T-helper 1 cell treated with Interleukin-12 subunit alpha and Interleukin-12 subunit beta and Interleukin-4 antibody, amounts not matched to agents 30 μg/mL and 1 μg/mL, for 36 hours (primary cell): ENCODE data around the gene WDR82.

ENCODE experiments used
- H3K27ac Mint-ChIP-seq: one replicate; pipeline ENCODE4 v1.8.0; 2021; ENCODE audit warnings: mild to moderate bottlenecking, mixed read lengths
- H3K27me3 Mint-ChIP-seq: one replicate; pipeline ENCODE4 v1.8.0; 2021; ENCODE audit warnings: low read depth, mixed read lengths
- H3K36me3 Mint-ChIP-seq: one replicate; pipeline ENCODE4 v1.8.0; 2021; ENCODE audit warnings: low read depth, mixed read lengths
- H3K4me1 Mint-ChIP-seq: one replicate; pipeline ENCODE4 v1.8.0; 2021; ENCODE audit warnings: low read depth, mixed read lengths
- H3K4me3 Mint-ChIP-seq: one replicate; pipeline ENCODE4 v1.8.0; 2021; ENCODE audit warnings: mild to moderate bottlenecking, moderate library complexity, mixed read lengths
- H3K9me3 Mint-ChIP-seq: one replicate; pipeline ENCODE4 v1.8.0; 2021; ENCODE audit warnings: mixed read lengths

WDR82 gene

DNA sequence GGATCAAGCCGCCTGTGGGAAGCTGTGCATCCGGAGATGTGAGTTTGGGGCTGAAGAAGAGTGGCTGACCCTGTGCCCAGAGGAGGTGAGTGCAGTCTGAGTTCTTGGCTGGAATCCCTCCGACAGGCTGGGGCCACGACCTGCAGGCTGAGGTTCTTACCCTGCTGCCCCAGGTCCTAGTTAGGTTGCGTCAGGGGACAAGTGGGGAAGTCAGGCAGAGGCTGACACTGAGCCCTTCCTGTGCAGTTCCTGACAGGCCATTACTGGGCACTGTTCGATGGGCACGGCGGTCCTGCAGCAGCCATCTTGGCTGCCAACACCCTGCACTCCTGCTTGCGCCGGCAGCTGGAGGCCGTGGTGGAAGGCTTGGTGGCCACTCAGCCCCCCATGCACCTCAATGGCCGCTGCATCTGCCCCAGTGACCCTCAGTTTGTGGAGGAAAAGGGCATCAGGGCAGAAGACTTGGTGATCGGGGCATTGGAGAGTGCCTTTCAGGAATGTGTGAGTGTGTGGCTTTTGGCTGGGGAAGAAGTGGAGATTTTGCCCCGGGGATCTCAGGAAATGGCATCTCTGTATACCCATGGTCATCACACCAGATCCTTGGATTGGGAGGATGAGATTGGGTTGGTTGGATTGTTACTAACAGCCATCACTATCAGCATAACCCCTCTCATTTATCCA is 31.6 kb downstream of the WDR82 start:
- H3K36me3 Mint-ChIP-seq, result peaks cover 43% of the 10 kb centered on the region
- H3K27ac Mint-ChIP-seq, result peak overlapping the region; percentile 90
- no peaks in the 10 kb centered on the region for H3K9me3 Mint-ChIP-seq
- H3K4me3 Mint-ChIP-seq, result peak overlapping the region; percentile 86
- no peaks in the 10 kb centered on the region for H3K27me3 Mint-ChIP-seq
- peaks cover 68% of the 10 kb centered on the region for H3K4me1 Mint-ChIP-seq

DNA sequence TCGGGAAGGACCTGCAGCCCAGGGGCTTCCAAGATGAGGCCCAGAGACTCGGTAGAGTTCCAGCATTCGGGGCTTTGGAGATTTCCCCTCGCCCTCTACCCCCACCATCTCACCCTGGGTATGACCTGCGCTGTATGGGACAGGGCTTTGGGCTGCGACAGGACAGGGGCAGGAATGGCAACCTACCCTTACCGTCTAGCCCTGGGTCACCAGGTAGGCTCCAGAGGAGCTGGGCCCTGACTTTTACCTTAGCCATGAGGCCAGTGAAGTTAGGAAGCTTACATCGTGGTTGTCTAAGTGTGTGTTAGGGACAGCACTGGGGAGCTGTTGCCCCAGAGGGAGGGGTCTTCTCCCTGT is 32.2 kb downstream of the WDR82 start:
- peaks cover 41% of the 10 kb centered on the region for H3K36me3 Mint-ChIP-seq

GRCh38 chr3:52245322-52246263 is 32.9 kb downstream of the WDR82 start, which contains the start of gene PPM1M:
Gene PPM1M (plus strand): TSS chr3:52245759. CDS start chr3:52245825, 66 bp downstream.
- H3K36me3 Mint-ChIP-seq, result peaks cover 42% of the 10 kb centered on the region
- H3K4me3 Mint-ChIP-seq, result peak within 1 kb of the TSS; percentile 86
- no peaks in the 10 kb centered on the region for H3K9me3 Mint-ChIP-seq
- H3K27ac Mint-ChIP-seq, result peak within 1 kb of the TSS; percentile 90
- no peaks in the 10 kb centered on the region for H3K27me3 Mint-ChIP-seq
- H3K4me1 Mint-ChIP-seq, result peaks cover 74% of the 10 kb centered on the region

More for the DNA sequence above, 32.2 kb downstream of the WDR82 start:
- Mint-ChIP-seq H3K4me3 (peak overlapping the region; percentile 86), H3K27me3 (no peaks in the 10 kb centered on the region), H3K27ac (peak overlapping the region; percentile 90), H3K9me3 (no peaks in the 10 kb centered on the region), H3K4me1 (peaks cover 70% of the 10 kb centered on the region)

GRCh38 chr3:52243791-52244628 is 34.4 kb downstream of the WDR82 start:
- H3K9me3 Mint-ChIP-seq, result no peaks in the 10 kb centered on the region
- peak overlapping the region; percentile 82 for H3K4me3 Mint-ChIP-seq
- peaks cover 38% of the 10 kb centered on the region for H3K36me3 Mint-ChIP-seq
- H3K27ac Mint-ChIP-seq, result peak overlapping the region; percentile 87
- H3K4me1 Mint-ChIP-seq, result peaks cover 70% of the 10 kb centered on the region
- no peaks in the 10 kb centered on the region for H3K27me3 Mint-ChIP-seq

- Mint-ChIP-seq H3K4me3 (peak overlapping the region; percentile 4), H3K27ac (peak overlapping the region; percentile 27), H3K27me3 (no peaks in the 10 kb centered on the region), H3K4me1 (peaks cover 62% of the 10 kb centered on the region), H3K9me3 (no peaks in the 10 kb centered on the region), H3K36me3 (peaks cover 28% of the 10 kb centered on the region)
Measured at GRCh38 chr3:52242039-52242438, 36.4 kb downstream of the WDR82 start.

DNA sequence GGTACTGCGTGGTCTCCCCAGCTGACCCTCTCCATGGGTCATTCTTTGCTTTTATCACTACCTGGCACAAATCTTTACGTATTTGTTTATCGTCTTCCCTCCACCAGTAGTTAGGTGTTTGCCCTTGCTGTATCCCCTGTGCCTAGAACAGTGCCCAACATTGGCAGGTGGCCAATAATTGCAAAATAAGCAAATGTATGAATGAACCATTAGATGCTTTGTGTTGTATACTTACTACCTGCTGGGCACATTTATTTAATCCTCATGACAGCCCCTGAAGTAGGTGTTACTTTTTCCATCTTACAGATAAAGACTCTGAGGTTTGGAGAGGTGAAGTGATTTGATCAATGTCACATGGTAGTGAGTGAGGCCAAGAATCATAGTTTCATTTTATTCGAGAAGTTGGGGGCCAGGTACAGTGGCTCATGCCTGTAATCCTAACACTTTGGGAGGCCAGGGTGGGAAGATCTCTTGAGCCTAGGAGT is 37.5 kb downstream of the WDR82 start:
- Mint-ChIP-seq H3K27ac (peak overlapping the region; percentile 98), H3K4me1 (peaks cover 57% of the 10 kb centered on the region), H3K27me3 (no peaks in the 10 kb centered on the region), H3K36me3 (peaks cover 25% of the 10 kb centered on the region), H3K9me3 (no peaks in the 10 kb centered on the region), H3K4me3 (peak overlapping the region; percentile 97)

DNA sequence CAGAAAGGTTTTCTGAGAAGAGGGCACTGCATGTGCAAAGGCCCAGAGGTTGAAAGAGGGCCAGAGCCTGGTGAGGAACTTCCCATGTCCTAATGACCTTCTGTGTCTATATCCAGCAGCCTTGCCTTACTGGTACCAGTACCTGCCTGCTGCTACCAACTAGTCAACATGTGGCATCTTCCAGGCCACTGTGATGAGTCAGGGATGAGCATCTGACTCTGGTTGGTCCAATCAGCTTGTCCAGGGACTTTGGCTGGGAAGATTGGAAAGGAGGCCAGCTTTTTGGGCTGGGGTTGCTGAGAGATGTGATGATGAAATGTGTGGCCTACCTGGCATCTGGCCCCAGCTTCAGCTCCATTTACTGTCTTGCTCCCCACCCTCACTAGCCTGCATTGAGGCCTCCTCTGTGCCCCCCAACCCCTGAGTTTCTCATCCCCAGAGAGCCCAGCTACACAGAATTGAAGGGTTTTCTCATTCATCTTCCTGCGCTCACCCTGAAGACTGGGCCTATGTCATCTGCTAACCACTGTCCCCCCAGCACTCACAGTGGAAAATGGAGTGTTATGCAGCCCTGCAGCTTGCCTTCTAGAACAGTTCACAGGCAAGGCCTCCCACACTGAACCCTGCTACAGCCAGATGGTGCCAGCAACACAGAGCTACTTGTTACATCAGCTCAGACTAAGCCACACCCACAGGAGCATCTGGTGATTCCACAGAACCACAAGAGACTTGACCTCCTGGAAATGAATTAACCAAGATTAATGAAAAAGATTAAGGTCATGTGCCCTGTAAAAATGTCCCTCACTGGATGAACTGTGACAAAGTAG is 38.2 kb downstream of the WDR82 start:
- H3K9me3 Mint-ChIP-seq, result no peaks in the 10 kb centered on the region
- H3K27ac Mint-ChIP-seq, result peak overlapping the region; percentile 98
- H3K36me3 Mint-ChIP-seq, result peaks cover 25% of the 10 kb centered on the region
- H3K27me3 Mint-ChIP-seq, result no peaks in the 10 kb centered on the region
- peak overlapping the region; percentile 97 for H3K4me3 Mint-ChIP-seq
- peaks cover 60% of the 10 kb centered on the region for H3K4me1 Mint-ChIP-seq

GRCh38 chr3:52238761-52239701 is 39.4 kb downstream of the WDR82 start, which contains the start of gene TWF2:
Gene TWF2 (minus strand): TSS chr3:52239158. CDS start chr3:52239016, 142 bp downstream.
- H3K4me1 Mint-ChIP-seq, result peaks cover 54% of the 10 kb centered on the region
- H3K27me3 Mint-ChIP-seq, result no peaks in the 10 kb centered on the region
- peaks cover 27% of the 10 kb centered on the region for H3K36me3 Mint-ChIP-seq
- H3K9me3 Mint-ChIP-seq, result no peaks in the 10 kb centered on the region
- H3K27ac Mint-ChIP-seq, result peak within 1 kb of the TSS; percentile 98
- H3K4me3 Mint-ChIP-seq, result peak within 1 kb of the TSS; percentile 97

DNA sequence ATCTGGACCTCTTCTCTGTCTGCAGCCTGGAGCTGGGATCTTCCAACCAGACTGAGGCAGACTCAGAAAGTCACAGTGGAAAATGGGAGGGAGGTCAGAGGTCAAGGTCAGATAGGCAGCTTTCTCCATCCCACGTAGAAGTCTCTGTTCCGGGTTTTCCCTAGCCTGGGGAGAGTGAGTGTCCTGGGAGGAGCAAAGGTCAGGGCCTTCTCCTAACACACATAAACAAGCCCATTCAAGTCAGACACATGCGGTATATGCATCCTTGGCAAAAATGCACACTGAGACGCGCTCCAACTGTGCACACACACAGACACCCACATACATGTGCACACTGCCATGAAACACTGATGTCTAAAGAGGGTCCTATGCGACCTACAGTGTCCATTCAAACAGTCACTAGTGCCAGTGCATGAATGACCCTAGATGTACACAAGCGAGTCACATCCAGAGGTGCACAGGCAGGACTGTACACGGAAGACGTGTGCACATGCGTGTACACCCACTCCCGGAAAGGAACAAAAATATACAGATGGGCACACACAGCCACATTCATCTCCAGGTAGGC is 40.2 kb downstream of the WDR82 start:
- peak overlapping the region; percentile 92 for H3K27ac Mint-ChIP-seq
- H3K36me3 Mint-ChIP-seq, result peaks cover 27% of the 10 kb centered on the region
- H3K27me3 Mint-ChIP-seq, result no peaks in the 10 kb centered on the region
- no peaks in the 10 kb centered on the region for H3K9me3 Mint-ChIP-seq
- H3K4me1 Mint-ChIP-seq, result peaks cover 52% of the 10 kb centered on the region
- H3K4me3 Mint-ChIP-seq, result peak overlapping the region; percentile 97

DNA sequence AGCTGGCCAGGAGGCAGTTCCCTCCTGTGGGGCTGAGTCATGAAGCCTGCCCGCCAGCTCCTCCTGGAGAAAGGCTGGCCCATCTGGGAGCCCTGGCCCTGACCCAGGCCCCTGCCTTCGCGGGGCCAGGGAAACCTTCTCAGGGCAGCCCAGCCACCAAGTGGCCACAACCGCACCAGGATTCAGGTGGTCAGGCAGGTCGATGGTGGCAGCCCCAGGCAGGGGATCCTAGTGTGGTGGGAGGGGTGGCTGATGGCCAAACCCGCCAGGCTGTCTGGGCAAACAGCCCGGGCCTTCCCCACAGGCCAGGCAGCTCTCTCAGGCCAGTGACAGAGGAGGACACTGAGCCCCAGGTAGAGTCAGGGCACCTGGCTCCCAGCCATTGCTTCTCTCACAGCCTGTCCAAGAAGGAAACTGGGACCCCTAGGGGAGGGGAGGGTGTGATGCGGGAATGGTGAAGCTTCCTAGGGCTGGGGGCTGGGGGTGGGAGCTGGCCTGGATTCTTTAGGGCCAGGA is 40.7 kb downstream of the WDR82 start:
- H3K4me1 Mint-ChIP-seq, result peaks cover 51% of the 10 kb centered on the region
- peaks cover 27% of the 10 kb centered on the region for H3K36me3 Mint-ChIP-seq
- H3K27me3 Mint-ChIP-seq, result no peaks in the 10 kb centered on the region
- H3K4me3 Mint-ChIP-seq, result peak overlapping the region; percentile 97
- H3K9me3 Mint-ChIP-seq, result no peaks in the 10 kb centered on the region
- H3K27ac Mint-ChIP-seq, result peak overlapping the region; percentile 92

GRCh38 chr3:52237006-52237656 is 41.3 kb downstream of the WDR82 start:
- H3K27ac Mint-ChIP-seq, result peak overlapping the region; percentile 20
- peaks cover 27% of the 10 kb centered on the region for H3K36me3 Mint-ChIP-seq
- H3K27me3 Mint-ChIP-seq, result no peaks in the 10 kb centered on the region

GRCh38 chr3:52236424-52236886 is 42.0 kb downstream of the WDR82 start:
- H3K27me3 Mint-ChIP-seq, result no peaks in the 10 kb centered on the region
- peaks cover 46% of the 10 kb centered on the region for H3K4me1 Mint-ChIP-seq
- H3K4me3 Mint-ChIP-seq, result peak overlapping the region; percentile 7
- peaks cover 31% of the 10 kb centered on the region for H3K36me3 Mint-ChIP-seq
- H3K9me3 Mint-ChIP-seq, result no peaks in the 10 kb centered on the region
- no peak overlapping the region for H3K27ac Mint-ChIP-seq

More at GRCh38 chr3:52237006-52237656, 41.3 kb downstream of the WDR82 start:
- Mint-ChIP-seq H3K4me3 (peak overlapping the region; percentile 97), H3K9me3 (no peaks in the 10 kb centered on the region), H3K4me1 (peaks cover 49% of the 10 kb centered on the region)
